Endothelial cell of umbilical vein (primary cell): ENCODE data around the gene GOLIM4. TPM values are rescaled to one million over a fixed set of nuclear protein-coding genes. Genes with fewer than 3 reads are reported as not detected.

ENCODE experiments used
- BruUV-seq: library from RNA; stranded (reverse); fragments of 400-500 nt; replicated peaks from 2 replicates; lab custom pipeline; 2021; lab: Mats Ljungman, UMichigan
- CTCF ChIA-PET: fragments of 300-600, 350-600 bp; sonication (Branson Sonifier 250); formaldehyde crosslinking; loops from one replicate; lab custom pipeline; 2021; ENCODE audit warnings: antibody characterized with exemption, inconsistent platforms; lab: Charles Lee
- POLR2A ChIA-PET: fragments of 300-600, 350-600 bp; sonication (Branson Sonifier 250); formaldehyde crosslinking; loops from one replicate; lab custom pipeline; 2021; ENCODE audit warnings: antibody characterized with exemption, inconsistent platforms; lab: Charles Lee
- DNase-seq: peaks from one replicate; pipeline ENCODE4 v3.0.0-alpha.2; 2011; ENCODE audit warnings: low read depth, low spot score
- FAIRE-seq: peaks from 2 replicates; lab custom pipeline; 2011; peaks lifted over from hg19 to GRCh38; lab: Jason Lieb, UNC
- H2AFZ ChIP-seq: 2 replicates; pipeline ENCODE4 v1.6.0; 2012; ENCODE audit warnings: low read depth, low read length, control low read depth, inconsistent platforms
- H3K27ac ChIP-seq: 2 replicates; pipeline ENCODE4 v1.5.1; 2011; ENCODE audit warnings: low read depth, mild to moderate bottlenecking, control low read depth, low read length, moderate library complexity; ENCODE audit not compliant: insufficient read depth
- H3K27me3 ChIP-seq, 2 experiments: 2 replicates each; pipeline versions ENCODE4 v1.6.0 to v1.6.1; 2011; ENCODE audit warnings: low read length in 2 of 2, mixed read lengths in 1 of 2; ENCODE audit not compliant: control insufficient read depth in 2 of 2, insufficient read depth in 2 of 2
- H3K36me3 ChIP-seq, 2 experiments: 2 replicates in 1 of 2; 3 replicates in 1 of 2; pipeline ENCODE4 v1.5.1; 2011; ENCODE audit warnings: low read length in 2 of 2, mild to moderate bottlenecking in 1 of 2, moderate library complexity in 1 of 2; ENCODE audit not compliant: control insufficient read depth in 2 of 2, insufficient read depth in 2 of 2; ENCODE audit errors: extremely low read depth in 1 of 2
- H3K4me1 ChIP-seq: 3 replicates; pipeline ENCODE4 v1.5.1; 2011; ENCODE audit warnings: mild to moderate bottlenecking, low read length; ENCODE audit not compliant: control insufficient read depth, insufficient read depth; ENCODE audit errors: extremely low read depth
- H3K4me2 ChIP-seq: 2 replicates; pipeline ENCODE4 v1.6.1; 2011; ENCODE audit warnings: low read length, control low read depth, mixed read lengths; ENCODE audit not compliant: insufficient read depth
- H3K4me3 ChIP-seq, 3 experiments: fragments of 200-600 bp in 1 of 3; sonication (generic), shearing (Covaris generic) in 1 of 3; replicated peaks in 1 of 3; 2 replicates each; pipeline ENCODE4 v1.5.1; 2011 to 2016; ENCODE audit warnings: control low read depth in 3 of 3, low read length in 3 of 3, mild to moderate bottlenecking in 2 of 3, inconsistent platforms in 1 of 3, low read depth in 1 of 3, moderate library complexity in 1 of 3; ENCODE audit not compliant: insufficient read depth in 1 of 3
- H3K79me2 ChIP-seq: 2 replicates; pipeline ENCODE4 v1.6.0; 2012; ENCODE audit warnings: low read length, inconsistent platforms; ENCODE audit not compliant: control insufficient read depth, insufficient read depth
- H3K9ac ChIP-seq: replicated peaks from 2 replicates; pipeline ENCODE3; 2011; ENCODE audit warnings: low read length, control low read depth; ENCODE audit not compliant: insufficient read depth; ENCODE audit errors: extremely low read depth
- H3K9me1 ChIP-seq: replicated peaks from 3 replicates; pipeline ENCODE4 v1.6.0; 2011; ENCODE audit warnings: mild to moderate bottlenecking, low read length; ENCODE audit not compliant: control insufficient read depth, insufficient read depth; ENCODE audit errors: extremely low read depth
- H3K9me3 ChIP-seq: replicated peaks from 2 replicates; pipeline ENCODE4 v1.5.1; 2012; ENCODE audit warnings: low read length, inconsistent platforms; ENCODE audit not compliant: control insufficient read depth, insufficient read depth
- H4K20me1 ChIP-seq: replicated peaks from 2 replicates; pipeline ENCODE3; 2011; ENCODE audit warnings: mild to moderate bottlenecking, low read length; ENCODE audit not compliant: control insufficient read depth, insufficient read depth; ENCODE audit errors: extremely low read depth
- CTCF ChIP-seq, 2 donors: IDR thresholded peaks; 1 replicate in 1 of 2; 2 replicates in 1 of 2; pipeline ENCODE4 v1.5.1; 2011; ENCODE audit warnings: low read length in 2 of 2, mild to moderate bottlenecking in 2 of 2, moderate library complexity in 2 of 2, control low read depth in 1 of 2, inconsistent platforms in 1 of 2, low read depth in 1 of 2; ENCODE audit not compliant: insufficient read depth in 1 of 2; ENCODE audit errors: extremely low read depth in 1 of 2
- EZH2 ChIP-seq: IDR thresholded peaks from 2 replicates; pipeline ENCODE4 v1.6.1; 2012; ENCODE audit warnings: borderline replicate concordance, low read depth, mild to moderate bottlenecking, moderate library complexity, low read length, inconsistent platforms; ENCODE audit not compliant: severe bottlenecking
- FOS ChIP-seq: IDR thresholded peaks from 2 replicates; pipeline ENCODE4 v1.6.1; 2011; ENCODE audit warnings: mild to moderate bottlenecking, low read length, moderate library complexity, borderline replicate concordance; ENCODE audit not compliant: insufficient read depth
- GATA2 ChIP-seq: IDR thresholded peaks from 2 replicates; pipeline ENCODE4 v1.7.0; 2011; ENCODE audit warnings: low read depth, mild to moderate bottlenecking, moderate library complexity, mixed read lengths, low read length; ENCODE audit not compliant: insufficient read length, insufficient read depth
- JUN ChIP-seq: IDR thresholded peaks from 2 replicates; pipeline ENCODE4 v1.6.1; 2011; ENCODE audit warnings: borderline replicate concordance, low read depth; ENCODE audit not compliant: insufficient read length, insufficient read depth
- MYC ChIP-seq: IDR thresholded peaks from one replicate; pipeline ENCODE4 v1.6.1; 2011; ENCODE audit warnings: mild to moderate bottlenecking, low read depth, low read length
- POLR2A ChIP-seq: IDR thresholded peaks from 2 replicates; pipeline ENCODE4 v1.6.1; 2012; ENCODE audit warnings: low read depth, mild to moderate bottlenecking, control low read depth, low read length
- POLR2AphosphoS5 ChIP-seq: IDR thresholded peaks from 2 replicates; pipeline ENCODE4 v1.6.1; 2012; ENCODE audit warnings: low read depth, mild to moderate bottlenecking, control low read depth, low read length, moderate library complexity; ENCODE audit not compliant: insufficient read depth
- dilution Hi-C: fragments of 300-500 bp; cut with MboI; formaldehyde crosslinking; loops from one replicate; pipeline ENCODE4 v1.15.0; 2019; ENCODE audit warnings: low sequenced_read_pairs; ENCODE audit not compliant: extremely low pct_ligation_motif_present
- intact Hi-C: fragments of 100-400 bp; cut with micrococcal nuclease; formaldehyde crosslinking; loops from one replicate; pipeline ENCODE4 v1.10.0; 2022
- polyA plus RNA-seq, 4 experiments: library from polyadenylated mRNA; depleted of rRNA in 3 of 4; stranded (reverse) in 3 of 4; unstranded in 1 of 4; fragments of >200 nt; gene quantifications; 2 replicates each; pipeline versions ENCODE4 v1.2.1 to v1.2.3, GENCODE V29; 2011 to 2012; ENCODE audit warnings: missing spikeins in 1 of 4
- total RNA-seq: library from RNA; stranded (reverse); gene quantifications from 2 replicates; pipeline ENCODE4 v1.2.3, GENCODE V29; 2021
- TF ChIP-seq, protein P1 (sequence below): IDR thresholded peaks from 2 replicates; pipeline ENCODE4 v1.6.1; 2011; ENCODE audit not compliant: insufficient read depth, insufficient read length

The GOLIM4 gene
- total and polyA plus RNA-seq, 2 donors (not counting 3 experiments of a cell fraction or from before 2014, with no cell fraction given): 11.7 to 40.8 TPM

DNA sequence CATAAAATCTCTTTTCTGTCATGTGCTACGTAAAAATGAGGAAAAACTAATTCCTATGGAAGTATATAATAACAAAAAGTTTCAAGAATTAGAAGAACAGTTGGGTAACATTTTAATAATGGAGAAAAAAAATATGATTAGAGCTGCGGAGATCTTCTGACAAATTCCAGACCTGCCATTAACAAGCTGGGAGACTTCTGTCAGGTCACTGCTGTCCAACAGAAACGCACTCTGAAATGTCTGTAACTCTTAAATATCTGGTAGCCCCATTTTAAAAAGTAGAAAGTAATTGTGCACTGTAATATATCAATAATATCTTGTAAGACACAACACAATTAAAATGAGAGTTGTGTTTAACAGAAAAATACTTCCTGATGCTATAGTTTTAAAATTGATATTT is 15.7 kb downstream of the GOLIM4 start:
- Histone ChIP-seq H2AFZ (no peak overlapping the region), H3K27ac (no peak overlapping the region), H3K9ac (no peak overlapping the region), H3K4me1 (peaks cover 5% of the 10 kb centered on the region), H3K36me3 (no peaks in the 10 kb centered on the region), H3K79me2 (peaks cover 34% of the 10 kb centered on the region), H3K9me3 (no peaks in the 10 kb centered on the region), H3K27me3 (no peaks in the 10 kb centered on the region), H3K4me3 (no peak overlapping the region), H3K4me2 (no peak overlapping the region), H3K9me1 (no peaks in the 10 kb centered on the region), H4K20me1 (peaks cover 5% of the 10 kb centered on the region)
- ChIA-PET POLR2A (no interaction called here), CTCF (interaction anchor here (0.7 to 2.4 kb wide), 4 partner anchors 17 to 39 kb away, joined by 3 to 8 read pairs (median 4); no protein-coding TSS in a partner anchor)
- FAIRE-seq (no peak), DNase-seq (no peak)
- intact Hi-C loops: no loop called here
- dilution Hi-C loops: no loop called here
- BruUV-seq: no TSS peak
- no peak for TF ChIP-seq POLR2A
- no peak for TF ChIP-seq CTCF (IDR thresholded peaks at IDR 0.05; ENCODE audit: extremely low read depth in 1 of 2, insufficient read depth in 1 of 2, low read depth in 1 of 2, low read length in 2 of 2)
- TF ChIP-seq POLR2AphosphoS5: no peak
- TF ChIP-seq GATA2: no peak
- no peak for TF ChIP-seq EZH2
- TF ChIP-seq, protein P1, sequence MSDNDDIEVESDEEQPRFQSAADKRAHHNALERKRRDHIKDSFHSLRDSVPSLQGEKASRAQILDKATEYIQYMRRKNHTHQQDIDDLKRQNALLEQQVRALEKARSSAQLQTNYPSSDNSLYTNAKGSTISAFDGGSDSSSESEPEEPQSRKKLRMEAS: no peak
- TF ChIP-seq FOS: no peak
- TF ChIP-seq MYC: no peak
- TF ChIP-seq JUN: no peak
